ENCODE measurements around the gene TRERF1.

GRCh38 chr6:42197555-42198362 lies 254.0 kb downstream of the TRERF1 start:
- TF ChIP-seq MZF1 (tag by site-specific recombination; IDR thresholded peaks at IDR 0.05; ENCODE audit: borderline replicate concordance) = no peak
- TF ChIP-seq ZBTB26 (tag by site-specific recombination; optimal IDR thresholded peaks at IDR 0.05) = no peak
- TF ChIP-seq KLF16 (tag by site-specific recombination; IDR thresholded peaks at IDR 0.05) = no peak
- TF ChIP-seq CTCF (tag by site-specific recombination; IDR thresholded peaks at IDR 0.05) = no peak
- no peak for TF ChIP-seq REST (tag by site-specific recombination; IDR thresholded peaks at IDR 0.05)
- no peak for TF ChIP-seq YY1 (tag by site-specific recombination; IDR thresholded peaks at IDR 0.05)
